HTR-8/SVneo (cell line): ENCODE measurements around the gene SLC13A4.
A peak's percentile ranks its signal among the peaks of the same experiment; 100 is the strongest.
"Not testable (repeated sequence)": the region's sequence is repeated elsewhere in the genome, so short reads cannot be mapped to it uniquely, and the experiment has no call there.

Experiments
- DNase-seq: peaks from one replicate; pipeline ENCODE4 v3.0.0; 2011; ENCODE audit warnings: low spot score, mixed read lengths; ENCODE audit not compliant: insufficient read length
- FAIRE-seq: peaks from 2 replicates; lab custom pipeline; 2011; peaks lifted over from hg19 to GRCh38; lab: Jason Lieb, UNC

SLC13A4 gene

GRCh38 chr7:135753616-135754413 lies 25.8 kb upstream of the SLC13A4 start:
- DNase-seq (no peak), FAIRE-seq (no peak)

GRCh38 chr7:135748770-135749169 lies 20.8 kb upstream of the SLC13A4 start, which contains the start of gene FAM180A:
Gene FAM180A, minus strand, starts transcription at chr7:135748813. Its CDS starts 233 bp downstream, at chr7:135748580.
- no peak for FAIRE-seq
- no peak for DNase-seq

GRCh38 chr7:135747366-135747765 lies 19.4 kb upstream of the SLC13A4 start:
- FAIRE-seq (no peak), DNase-seq (no peak)

- DNase-seq (peak; percentile 74), FAIRE-seq (no peak)
Observed at GRCh38 chr7:135745703-135746312, 17.8 kb upstream of the SLC13A4 start.

- no peak for FAIRE-seq
- DNase-seq = no peak
Observed at GRCh38 chr7:135744938-135745702, 17.1 kb upstream of the SLC13A4 start.

GRCh38 chr7:135743907-135744731 lies 16.1 kb upstream of the SLC13A4 start:
- no peak for DNase-seq
- FAIRE-seq = no peak

GRCh38 chr7:135742371-135742770 lies 14.4 kb upstream of the SLC13A4 start:
- DNase-seq (no peak), FAIRE-seq (no peak)

GRCh38 chr7:135741905-135742304 lies 13.9 kb upstream of the SLC13A4 start:
- DNase-seq (no peak), FAIRE-seq (no peak)

- FAIRE-seq (no peak), DNase-seq (no peak)
Observed at GRCh38 chr7:135740889-135741288, 12.9 kb upstream of the SLC13A4 start.

- FAIRE-seq, DNase-seq: not testable (repeated sequence)
Observed at GRCh38 chr7:135737306-135737647, 9.3 kb upstream of the SLC13A4 start.

GRCh38 chr7:135736586-135737305 lies 8.8 kb upstream of the SLC13A4 start:
- DNase-seq = no peak
- no peak for FAIRE-seq

GRCh38 chr7:135734343-135734689 lies 6.3 kb upstream of the SLC13A4 start:
- no peak for DNase-seq
- FAIRE-seq = no peak

- no peak for DNase-seq
- FAIRE-seq = no peak
Observed at GRCh38 chr7:135733603-135734342, 5.8 kb upstream of the SLC13A4 start.

- DNase-seq = no peak
- no peak for FAIRE-seq
Observed at GRCh38 chr7:135731131-135731530, 3.1 kb upstream of the SLC13A4 start.

- no peak for DNase-seq
- FAIRE-seq = no peak
Observed at GRCh38 chr7:135729230-135729629, 1.2 kb upstream of the SLC13A4 start.

- no peak for FAIRE-seq
Observed at GRCh38 chr7:135726911-135727673, 894 bp downstream of the SLC13A4 start.

GRCh38 chr7:135726276-135726788 lies 1.7 kb downstream of the SLC13A4 start:
- FAIRE-seq = no peak
- no peak for DNase-seq

More at GRCh38 chr7:135726911-135727673, 894 bp downstream of the SLC13A4 start:
- DNase-seq = no peak

- DNase-seq (no peak), FAIRE-seq (no peak)
Observed at GRCh38 chr7:135723411-135723810, 4.6 kb downstream of the SLC13A4 start.
